HCT116 (cell line): Measurements from ENCODE around the gene SDK1. TPM values are rescaled to one million over a fixed set of nuclear protein-coding genes. Genes with fewer than 3 reads are reported as not detected.

ENCODE experiments used
- ATAC-seq: fragments of 200-7000 bp; cut with Tn5 transposase; 2 replicates; pipeline ENCODE4 v1.9.1; 2020; ENCODE audit warnings: mild to moderate bottlenecking, moderate library complexity
- BruUV-seq: library from RNA; stranded (reverse); fragments of 400-500 nt; replicated peaks from 2 replicates; lab custom pipeline; 2021; lab: Mats Ljungman, UMichigan
- CTCF ChIA-PET: fragments of 300-600 bp; sonication (Branson Sonifier 250); formaldehyde crosslinking; loops from one replicate; lab custom pipeline; 2021; ENCODE audit warnings: antibody characterized with exemption; lab: Charles Lee
- POLR2A ChIA-PET: fragments of 300-600, 350-600 bp; sonication (Branson Sonifier 250); formaldehyde crosslinking; loops from one replicate; lab custom pipeline; 2021; ENCODE audit warnings: antibody characterized with exemption; lab: Charles Lee
- RAD21 ChIA-PET, 2 experiments: fragments of 300-600 bp; sonication (Branson Sonifier 250); formaldehyde crosslinking; loops; one replicate each; lab custom pipeline; 2023; ENCODE audit warnings: low total read pairs in 2 of 2; ENCODE audit not compliant: uncharacterized antibody in 2 of 2, unreplicated experiment in 2 of 2, low non-redundant PET in 1 of 2; lab: Charles Lee
- DNase-seq: peaks from one replicate; pipeline ENCODE4 v3.0.0-alpha.2; 2010; ENCODE audit warnings: low read depth, low spot score
- H2AFZ ChIP-seq: fragments of 200-600 bp; shearing (Covaris generic), sonication (generic); 2 replicates; pipeline ENCODE4 v1.6.1; 2017; ENCODE audit warnings: low read depth, mixed run types, mixed read lengths, antibody characterized with exemption, low read length; ENCODE audit not compliant: poor library complexity, severe bottlenecking
- H3K27ac ChIP-seq: 2 replicates; pipeline ENCODE4 v1.5.1; 2012; ENCODE audit warnings: low read depth, low read length
- H3K27me3 ChIP-seq: fragments of 200-600 bp; sonication (generic); 2 replicates; pipeline ENCODE4 v1.6.1; 2016; ENCODE audit warnings: mixed run types, low read length, mixed read lengths; ENCODE audit not compliant: insufficient read depth
- H3K36me3 ChIP-seq, 2 experiments: fragments of 200-500 bp in 1 of 2; fragments of 200-600 bp in 1 of 2; sonication (Bioruptor generic) in 1 of 2; sonication (generic) in 1 of 2; 2 replicates each; pipeline versions ENCODE4 v1.5.1 to v1.6.1; 2014 to 2016; ENCODE audit warnings: low read length in 2 of 2, inconsistent platforms in 1 of 2, mixed read lengths in 1 of 2, mixed run types in 1 of 2; ENCODE audit not compliant: insufficient read depth in 2 of 2, control insufficient read depth in 1 of 2
- H3K4me1 ChIP-seq, 2 experiments: fragments of 200-600 bp in 1 of 2; sonication (generic) in 1 of 2; 2 replicates each; pipeline versions ENCODE4 v1.5.1 to v1.6.1; 2012 to 2017; ENCODE audit warnings: low read length in 2 of 2, inconsistent platforms in 1 of 2, mild to moderate bottlenecking in 1 of 2, mixed read lengths in 1 of 2, mixed run types in 1 of 2, moderate library complexity in 1 of 2; ENCODE audit not compliant: insufficient read depth in 2 of 2, control insufficient read depth in 1 of 2
- H3K4me2 ChIP-seq: fragments of 200-600 bp; sonication (generic); 2 replicates; pipeline ENCODE4 v1.6.1; 2017; ENCODE audit warnings: mixed run types, low read length, mixed read lengths
- H3K4me3 ChIP-seq, 2 experiments: fragments of 200-600 bp in 1 of 2; sonication (generic) in 1 of 2; replicated peaks in 1 of 2; 2 replicates each; pipeline ENCODE4 v1.5.1; 2011 to 2016; ENCODE audit warnings: low read length in 2 of 2, control low read depth in 1 of 2, low read depth in 1 of 2, mild to moderate bottlenecking in 1 of 2, mixed read lengths in 1 of 2, mixed run types in 1 of 2
- H3K79me2 ChIP-seq: fragments of 200-600 bp; sonication (generic); 2 replicates; pipeline ENCODE4 v1.6.1; 2017; ENCODE audit warnings: mild to moderate bottlenecking, mixed run types, low read length, moderate library complexity, mixed read lengths; ENCODE audit not compliant: insufficient read depth
- H3K9ac ChIP-seq: fragments of 200-600 bp; sonication (generic); 2 replicates; pipeline ENCODE4 v1.6.1; 2016; ENCODE audit warnings: low read length, mixed read lengths
- H3K9me2 ChIP-seq: fragments of 200-600 bp; sonication (generic), shearing (Covaris generic); 2 replicates; pipeline ENCODE4 v1.6.1; 2017; ENCODE audit warnings: mixed run types, mild to moderate bottlenecking, moderate library complexity; ENCODE audit not compliant: insufficient read depth
- H3K9me3 ChIP-seq, 2 experiments: fragments of 200-500 bp in 1 of 2; fragments of 200-600 bp in 1 of 2; sonication (Bioruptor generic) in 1 of 2; sonication (generic) in 1 of 2; 2 replicates each; pipeline ENCODE4 v1.6.1; 2014 to 2017; ENCODE audit warnings: low read length in 2 of 2, mixed read lengths in 2 of 2, inconsistent platforms in 1 of 2, low read depth in 1 of 2, mild to moderate bottlenecking in 1 of 2, mixed run types in 1 of 2, moderate library complexity in 1 of 2; ENCODE audit not compliant: control insufficient read depth in 1 of 2, insufficient read depth in 1 of 2
- H4K20me1 ChIP-seq: fragments of 200-600 bp; sonication (generic), shearing (Covaris generic); 2 replicates; pipeline ENCODE4 v1.6.1; 2017; ENCODE audit warnings: mixed run types, mild to moderate bottlenecking, moderate library complexity; ENCODE audit not compliant: insufficient read depth
- ATF3 ChIP-seq: IDR thresholded peaks from 2 replicates; pipeline ENCODE4 v1.6.1; 2012
- CEBPB ChIP-seq: IDR thresholded peaks from 2 replicates; pipeline ENCODE4 v1.6.1; 2012; ENCODE audit warnings: low read depth
- CTCF ChIP-seq, 3 experiments: fragments of 200-600 bp in 1 of 3; sonication (generic) in 1 of 3; IDR thresholded peaks in 2 of 3; conservative IDR thresholded peaks in 1 of 3; 2 replicates each; pipeline ENCODE4 v1.5.1; 2012 to 2017; ENCODE audit warnings: low read depth in 2 of 3, low read length in 2 of 3, antibody characterized with exemption in 1 of 3, borderline replicate concordance in 1 of 3, control low read depth in 1 of 3, mild to moderate bottlenecking in 1 of 3, mixed read lengths in 1 of 3, mixed run types in 1 of 3, moderate library complexity in 1 of 3; ENCODE audit not compliant: insufficient read depth in 1 of 3
- EGR1 ChIP-seq: IDR thresholded peaks from 2 replicates; pipeline ENCODE4 v1.6.1; 2012; ENCODE audit warnings: low read depth
- EZH2phosphoT487 ChIP-seq: fragments of 200-600 bp; IDR thresholded peaks from 2 replicates; pipeline ENCODE4 v1.6.1; 2018; ENCODE audit warnings: antibody characterized with exemption, borderline replicate concordance
- FOSL1 ChIP-seq: IDR thresholded peaks from 2 replicates; pipeline ENCODE4 v1.6.1; 2012; ENCODE audit warnings: low read depth
- POLR2AphosphoS5 ChIP-seq: IDR thresholded peaks from 2 replicates; pipeline ENCODE4 v1.6.1; 2011; ENCODE audit warnings: mild to moderate bottlenecking, low read depth, low read length, moderate library complexity
- REST ChIP-seq: IDR thresholded peaks from 2 replicates; pipeline ENCODE4 v1.6.1; 2012; ENCODE audit warnings: low read depth
- SP1 ChIP-seq: IDR thresholded peaks from 2 replicates; pipeline ENCODE4 v1.6.1; 2012; ENCODE audit warnings: low read depth
- TCF7L2 ChIP-seq: IDR thresholded peaks from 2 replicates; pipeline ENCODE4 v1.7.0; 2011; ENCODE audit warnings: borderline replicate concordance, inconsistent platforms; ENCODE audit not compliant: insufficient read depth, insufficient read length; ENCODE audit errors: extremely low read depth
- ZBTB33 ChIP-seq: IDR thresholded peaks from 2 replicates; pipeline ENCODE4 v1.6.1; 2011; ENCODE audit warnings: mild to moderate bottlenecking, low read length, moderate library complexity; ENCODE audit not compliant: insufficient replicate concordance; ENCODE audit errors: extremely low read depth
- ZFX ChIP-seq: fragments of 450-650 bp; IDR thresholded peaks from 2 replicates; pipeline ENCODE4 v1.6.1; 2017
- ZNF274 ChIP-seq: fragments of 200-500 bp; sonication (Bioruptor generic); IDR thresholded peaks from 2 replicates; pipeline ENCODE4 v1.6.1; 2014; ENCODE audit warnings: mild to moderate bottlenecking, low read depth, low read length, inconsistent platforms
- intact Hi-C: fragments of 100-400 bp; cut with micrococcal nuclease; formaldehyde crosslinking; loops from 2 replicates; pipeline ENCODE4 v1.10.0; 2022
- total RNA-seq: library from RNA; stranded (reverse); gene quantifications from one replicate; pipeline ENCODE4 v1.2.1, GENCODE V29; 2021; ENCODE audit not compliant: unreplicated experiment

SDK1 gene
- total RNA-seq, 1 experiment from 2014 or later = 0.05 TPM

GRCh38 chr7:4049202-4049601 is 748.1 kb downstream of the SDK1 start:
- Histone ChIP-seq H3K4me1 (no peaks in the 10 kb centered on the region), H3K4me3 (no peak overlapping the region), H4K20me1 (no peaks in the 10 kb centered on the region), H3K79me2 (no peaks in the 10 kb centered on the region), H3K4me2 (no peak overlapping the region), H3K9me3 (no peaks in the 10 kb centered on the region), H3K9me2 (no peaks in the 10 kb centered on the region), H3K27me3 (peaks cover 15% of the 10 kb centered on the region), H3K36me3 (no peaks in the 10 kb centered on the region), H3K9ac (no peak overlapping the region), H2AFZ (no peak overlapping the region), H3K27ac (no peak overlapping the region)
- TF ChIP-seq POLR2AphosphoS5 (no peak), EZH2phosphoT487 (no peak), ZFX (no peak), TCF7L2 (no peak), CTCF (IDR thresholded peaks at IDR 0.05 in 2 of 3, conservative IDR thresholded peaks at IDR 0.05 in 1 of 3; ENCODE audit: borderline replicate concordance in 1 of 3, insufficient read depth in 1 of 3, low read depth in 2 of 3, low read length in 2 of 3) (no peak), REST (no peak), ZBTB33 (no peak), ATF3 (no peak), FOSL1 (no peak), EGR1 (no peak), CEBPB (no peak), ZNF274 (no peak), SP1 (no peak)
- ATAC-seq = no peak
- BruUV-seq = no TSS peak
- DNase-seq = no peak
- CTCF ChIA-PET = no interaction called here
- RAD21 ChIA-PET = no interaction called here
- POLR2A ChIA-PET = no interaction called here
- intact Hi-C loops = no loop called here
